Uterus (tissue), 2 donors: ENCODE results near the gene KRTAP9-9.
"Not testable (repeated sequence)": the region's sequence is repeated elsewhere in the genome, so short reads cannot be mapped to it uniquely, and the experiment has no call there.

ENCODE experiments used
- POLR2A ChIP-seq, 2 donors: fragments of 450-650 bp; IDR thresholded peaks; one replicate each; pipeline ENCODE4 v1.6.1; 2016; ENCODE audit warnings: antibody characterized with exemption in 2 of 2, mild to moderate bottlenecking in 1 of 2, moderate library complexity in 1 of 2
- TF ChIP-seq, protein P1 (sequence below), 4 experiments: fragments of 200-600 bp in 2 of 4; fragments of 450-650 bp in 2 of 4; sonication (generic) in 2 of 4; IDR thresholded peaks; one replicate each; pipeline ENCODE4 v1.5.1; 2016 to 2019; ENCODE audit warnings: antibody characterized with exemption in 4 of 4, mild to moderate bottlenecking in 2 of 4, moderate library complexity in 1 of 4

DNA sequence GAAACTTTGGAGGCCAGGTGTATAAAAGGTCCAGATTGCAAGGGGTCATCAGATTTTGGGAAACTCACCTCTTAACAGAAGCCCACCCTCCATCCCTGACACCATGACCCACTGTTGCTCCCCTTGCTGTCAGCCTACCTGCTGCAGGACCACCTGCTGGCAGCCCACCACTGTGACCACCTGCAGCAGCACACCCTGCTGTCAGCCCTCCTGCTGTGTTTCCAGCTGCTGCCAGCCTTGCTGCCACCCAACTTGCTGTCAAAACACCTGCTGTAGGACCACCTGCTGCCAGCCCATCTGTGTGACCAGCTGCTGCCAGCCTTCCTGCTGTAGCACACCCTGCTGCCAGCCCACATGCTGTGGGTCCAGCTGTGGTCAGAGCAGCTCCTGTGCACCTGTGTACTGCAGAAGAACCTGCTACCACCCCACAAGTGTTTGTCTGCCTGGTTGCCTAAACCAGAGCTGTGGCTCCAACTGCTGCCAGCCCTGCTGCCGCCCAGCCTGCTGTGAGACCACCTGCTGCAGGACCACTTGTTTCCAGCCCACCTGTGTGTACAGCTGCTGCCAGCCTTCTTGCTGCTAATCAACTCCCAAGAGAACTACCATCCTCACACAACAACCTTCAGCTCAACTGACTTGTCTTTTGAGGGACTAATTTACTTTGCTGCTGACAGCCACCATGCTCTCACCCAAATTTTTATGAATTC lies 22.6 kb upstream of the KRTAP9-9 start, which contains the start of gene KRTAP9-3:
- TF ChIP-seq, protein P1, sequence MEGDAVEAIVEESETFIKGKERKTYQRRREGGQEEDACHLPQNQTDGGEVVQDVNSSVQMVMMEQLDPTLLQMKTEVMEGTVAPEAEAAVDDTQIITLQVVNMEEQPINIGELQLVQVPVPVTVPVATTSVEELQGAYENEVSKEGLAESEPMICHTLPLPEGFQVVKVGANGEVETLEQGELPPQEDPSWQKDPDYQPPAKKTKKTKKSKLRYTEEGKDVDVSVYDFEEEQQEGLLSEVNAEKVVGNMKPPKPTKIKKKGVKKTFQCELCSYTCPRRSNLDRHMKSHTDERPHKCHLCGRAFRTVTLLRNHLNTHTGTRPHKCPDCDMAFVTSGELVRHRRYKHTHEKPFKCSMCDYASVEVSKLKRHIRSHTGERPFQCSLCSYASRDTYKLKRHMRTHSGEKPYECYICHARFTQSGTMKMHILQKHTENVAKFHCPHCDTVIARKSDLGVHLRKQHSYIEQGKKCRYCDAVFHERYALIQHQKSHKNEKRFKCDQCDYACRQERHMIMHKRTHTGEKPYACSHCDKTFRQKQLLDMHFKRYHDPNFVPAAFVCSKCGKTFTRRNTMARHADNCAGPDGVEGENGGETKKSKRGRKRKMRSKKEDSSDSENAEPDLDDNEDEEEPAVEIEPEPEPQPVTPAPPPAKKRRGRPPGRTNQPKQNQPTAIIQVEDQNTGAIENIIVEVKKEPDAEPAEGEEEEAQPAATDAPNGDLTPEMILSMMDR (IDR thresholded peaks at IDR 0.05) = not testable (repeated sequence)
- TF ChIP-seq POLR2A (IDR thresholded peaks at IDR 0.05) = not testable (repeated sequence)
